ENCODE measurements around the gene MTRFR.
"Not testable (repeated sequence)": the region's sequence is repeated elsewhere in the genome, so short reads cannot be mapped to it uniquely, and the experiment has no call there.

MTRFR gene

DNA sequence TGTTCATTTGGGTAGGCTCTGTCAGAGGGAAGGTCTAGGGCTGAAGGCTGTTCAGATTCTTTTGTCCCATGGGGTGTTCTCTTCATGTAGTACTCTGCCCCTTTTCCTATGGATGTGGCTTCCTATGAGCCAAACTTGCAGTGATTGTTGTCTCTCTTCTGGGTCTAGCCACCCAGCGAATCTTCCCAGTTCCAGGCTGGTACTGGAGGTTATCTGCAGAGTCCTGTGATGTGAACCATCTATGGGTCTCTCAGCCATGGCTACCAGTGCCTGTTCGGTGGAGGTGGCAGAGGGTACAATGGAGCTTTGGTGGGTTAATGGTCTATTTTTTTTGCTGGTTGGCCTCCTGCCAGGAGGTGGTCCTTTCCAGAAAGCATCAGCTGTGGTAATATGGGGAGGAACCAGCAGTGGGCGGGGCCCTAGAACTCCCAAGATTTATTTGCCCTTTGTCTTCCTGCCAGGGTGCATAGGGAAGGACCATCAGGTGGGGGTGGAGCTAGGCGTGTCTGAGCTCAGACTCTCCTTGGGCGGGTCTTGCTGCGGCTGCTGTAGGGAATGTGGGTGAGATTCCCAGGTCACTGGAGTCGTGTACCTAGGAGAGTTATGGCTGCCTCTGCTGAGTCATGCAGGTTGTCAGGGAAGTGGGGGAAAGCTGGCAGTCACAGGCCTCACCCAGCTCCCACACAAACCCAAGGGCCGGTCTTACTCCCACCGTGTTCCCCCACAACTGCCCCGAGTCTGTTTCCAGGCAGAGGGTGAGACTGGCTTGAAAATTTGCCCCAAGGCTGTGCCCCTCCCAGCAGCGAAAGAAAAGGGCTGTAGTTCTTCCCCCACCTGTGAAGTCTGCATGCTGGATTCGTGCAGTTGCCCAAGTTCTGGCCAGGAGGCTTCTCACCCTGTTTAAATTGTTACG, 17.5 kb downstream of the MTRFR start:
- DNase-seq: peak; percentile 47

DNA sequence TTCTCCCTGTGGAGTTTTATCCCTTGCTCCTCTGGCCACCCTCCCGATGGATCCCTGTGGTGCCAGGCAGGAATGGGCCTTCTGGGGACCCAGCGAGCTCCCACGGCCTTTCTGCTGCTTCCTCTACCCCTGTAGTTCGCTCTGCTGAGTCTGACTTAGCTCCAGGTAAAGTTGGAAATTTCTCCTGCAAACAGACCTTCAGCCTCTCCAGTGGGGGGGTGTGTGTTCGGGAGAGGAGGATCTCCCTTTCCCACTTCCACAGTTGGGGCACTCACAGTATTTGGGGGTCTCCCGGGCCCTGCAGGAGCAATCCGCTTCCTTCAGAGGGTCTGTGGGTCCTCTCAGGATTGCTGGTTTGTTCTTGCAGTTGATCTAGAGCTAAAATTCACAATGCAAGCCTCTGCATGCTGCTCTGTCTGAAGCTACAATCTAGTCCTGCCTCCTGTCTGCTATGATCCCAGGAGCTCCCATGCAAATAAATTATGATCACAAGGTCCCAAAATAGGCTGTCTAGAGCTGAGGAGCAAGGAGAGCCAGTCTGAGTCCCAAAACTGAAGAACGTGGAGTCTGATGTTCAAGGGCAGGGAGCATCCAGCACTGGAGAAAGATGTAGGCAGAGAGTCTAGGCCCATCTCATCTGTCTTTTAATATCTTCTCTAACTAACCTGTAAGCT, 18.3 kb downstream of the MTRFR start:
- DNase-seq: no peak

DNA sequence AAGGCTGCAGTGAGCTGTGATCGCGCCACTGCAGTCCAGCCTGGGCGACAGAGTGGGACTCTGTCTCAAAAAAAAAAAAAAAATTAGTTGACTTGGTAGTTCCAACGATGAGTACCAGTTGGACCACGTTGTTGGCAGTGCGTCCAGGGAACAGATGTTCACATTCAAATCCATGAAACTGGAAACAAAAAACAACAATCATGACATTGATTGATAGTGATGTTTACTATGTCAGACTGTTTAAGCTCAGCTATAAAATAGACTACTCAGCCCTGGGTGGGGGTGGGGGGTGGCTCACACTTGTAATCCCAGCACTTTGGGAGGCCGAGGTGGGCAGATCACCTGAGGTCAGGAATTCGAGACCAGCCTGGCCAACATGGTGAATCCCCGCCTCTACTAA, 19.1 kb downstream of the MTRFR start:
- DNase-seq: not testable (repeated sequence)

DNA sequence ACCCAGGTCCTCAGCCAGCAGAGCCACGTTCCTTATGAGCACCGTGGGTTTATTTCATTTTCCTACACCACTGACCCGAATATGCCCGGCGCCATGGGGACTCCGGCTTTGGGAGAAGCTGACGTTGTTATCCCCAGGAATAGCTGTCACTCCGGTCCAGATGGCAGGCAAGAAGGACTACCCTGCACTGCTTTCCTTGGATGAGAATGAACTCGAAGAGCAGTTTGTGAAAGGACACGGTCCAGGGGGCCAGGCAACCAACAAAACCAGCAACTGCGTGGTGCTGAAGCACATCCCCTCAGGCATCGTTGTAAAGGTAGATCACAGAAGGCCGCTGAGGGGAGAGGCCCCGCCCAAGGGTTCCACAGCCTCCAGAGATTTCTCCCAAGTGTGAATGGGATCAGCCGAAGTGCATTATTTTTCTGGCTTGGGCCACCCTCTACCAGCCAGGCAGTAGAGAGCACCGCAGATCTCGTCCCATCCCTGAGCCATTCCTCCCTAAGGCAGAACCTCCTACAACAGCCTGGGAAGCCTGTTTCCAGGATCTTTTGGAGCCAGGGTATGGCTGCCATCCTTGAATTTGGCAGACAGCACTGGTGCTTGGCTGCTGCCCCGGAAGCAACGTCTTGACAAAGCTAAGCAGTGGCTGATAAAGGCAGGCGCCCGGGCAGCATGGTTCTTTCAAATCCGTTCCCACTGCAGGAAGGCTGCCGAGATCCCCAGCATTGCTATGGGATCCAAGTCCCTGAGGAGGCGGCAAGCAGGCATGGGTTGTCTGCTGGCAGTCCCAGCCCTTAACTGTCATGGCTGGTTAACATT, 20.6 kb downstream of the MTRFR start:
- DNase-seq: no peak

DNA sequence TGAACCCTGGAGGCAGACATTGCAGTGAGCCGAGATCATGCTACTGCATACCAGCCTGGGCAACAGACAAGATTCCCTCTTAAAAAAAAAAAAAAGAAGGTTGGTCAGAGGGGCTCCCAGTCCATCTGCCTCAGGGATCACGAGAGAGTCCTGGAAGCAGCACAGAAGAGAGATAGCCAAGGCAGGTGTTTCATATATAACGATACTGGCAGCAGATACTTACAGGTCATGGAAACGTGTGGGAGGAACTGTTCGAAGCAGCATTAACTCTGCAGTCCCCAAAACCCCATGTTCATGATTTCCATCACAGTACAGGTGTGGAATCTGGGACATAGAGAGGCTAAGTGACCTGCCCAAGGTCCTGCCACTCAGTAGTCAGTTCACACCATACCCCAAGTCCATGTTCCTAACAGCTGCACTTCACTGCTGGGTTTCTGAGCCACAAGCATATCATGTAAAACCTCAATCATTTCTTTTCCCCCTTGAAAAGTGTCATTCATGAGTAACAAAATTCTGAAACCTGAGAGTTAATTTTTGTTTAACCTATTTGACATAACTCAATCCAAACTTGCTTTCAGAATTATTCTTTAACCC, 21.7 kb downstream of the MTRFR start:
- no peak for DNase-seq

DNA sequence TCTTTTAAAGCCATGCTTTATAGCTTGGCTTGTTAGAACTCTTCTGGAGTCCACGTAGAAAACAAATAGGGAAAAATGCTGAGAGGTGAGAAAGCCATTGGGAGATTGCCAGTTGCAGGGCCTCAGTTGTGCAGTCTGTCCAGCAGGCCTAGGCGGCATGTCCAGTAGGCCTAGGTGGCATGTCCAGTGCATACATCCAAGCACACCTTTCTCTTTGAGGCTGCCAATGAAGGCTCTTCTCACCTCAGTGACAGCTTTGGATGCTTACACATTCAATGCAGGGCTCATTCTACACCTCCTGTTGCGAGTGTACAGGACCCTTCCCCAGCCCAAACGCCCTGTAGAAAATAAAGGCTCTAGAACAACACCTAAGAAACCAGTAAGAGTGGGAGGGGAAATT, 25.4 kb downstream of the MTRFR start:
- DNase-seq: no peak

DNA sequence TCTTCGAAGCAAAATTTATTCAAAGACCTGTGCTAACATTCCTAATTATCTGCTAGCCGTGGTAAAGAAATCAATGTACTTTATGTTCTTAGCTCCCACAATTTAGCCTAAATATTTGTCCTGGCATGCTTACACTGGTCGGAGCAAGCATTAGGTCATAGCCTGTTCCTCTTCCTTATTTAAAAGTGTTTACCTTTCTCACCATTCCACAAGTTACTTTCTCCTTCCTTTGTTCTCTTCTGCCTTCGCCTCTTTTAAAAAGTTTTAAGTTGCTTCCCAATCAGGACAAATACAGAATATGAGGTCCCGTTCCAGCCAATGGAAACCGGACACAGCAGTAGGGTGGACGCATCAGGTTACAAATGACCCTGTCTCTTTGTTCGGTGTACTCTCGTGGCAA, 26.8 kb downstream of the MTRFR start:
- DNase-seq: no peak

DNA sequence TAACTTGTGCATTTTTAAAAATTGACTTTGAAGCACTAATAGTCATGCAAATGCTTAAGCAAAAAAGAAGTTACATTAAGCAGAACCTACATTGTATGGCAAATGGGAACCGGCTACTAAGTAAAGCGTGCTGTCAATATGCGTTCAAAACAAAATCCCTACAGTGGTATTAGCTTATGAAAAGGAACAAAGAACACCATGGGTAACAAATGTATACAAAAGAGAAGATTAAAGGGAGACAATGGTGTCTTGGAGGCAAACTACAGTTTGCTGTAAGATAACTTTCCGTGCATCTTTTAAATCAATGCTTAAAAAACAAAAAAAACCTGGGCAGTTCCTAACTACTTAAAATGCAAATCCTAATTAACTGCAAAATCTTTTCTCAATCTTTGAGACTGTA, 28.0 kb downstream of the MTRFR start:
- DNase-seq: no peak

DNA sequence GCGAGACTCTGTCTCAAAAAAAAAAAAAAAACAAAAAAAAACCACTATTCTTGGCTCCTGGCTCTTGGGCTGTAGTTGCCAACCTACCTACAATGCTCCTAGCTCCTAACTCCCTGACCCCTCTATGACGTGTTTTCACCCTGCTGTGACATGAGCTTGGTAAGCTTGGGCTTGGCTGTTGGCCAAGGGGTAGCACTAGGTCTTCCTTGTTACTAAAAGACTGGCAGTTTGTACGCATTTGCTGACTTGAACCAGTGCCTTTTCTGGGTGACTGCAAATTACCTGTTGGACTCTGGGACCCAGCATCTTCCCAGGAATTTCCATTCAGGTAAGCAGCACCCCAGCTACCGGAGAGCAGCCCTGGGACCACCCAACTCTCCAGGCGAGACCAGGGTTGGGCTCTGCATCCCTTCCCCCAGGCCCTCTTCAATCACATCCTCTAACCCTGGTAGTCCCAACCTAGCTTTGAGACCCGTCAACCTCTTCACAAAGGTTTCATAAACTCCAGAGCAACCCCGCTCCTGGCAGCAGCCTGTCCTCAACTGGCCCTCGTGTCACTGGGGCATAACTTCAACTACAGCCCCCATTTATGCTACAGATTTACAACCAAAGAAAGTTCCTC, 30.1 kb downstream of the MTRFR start:
- no peak for DNase-seq

DNA sequence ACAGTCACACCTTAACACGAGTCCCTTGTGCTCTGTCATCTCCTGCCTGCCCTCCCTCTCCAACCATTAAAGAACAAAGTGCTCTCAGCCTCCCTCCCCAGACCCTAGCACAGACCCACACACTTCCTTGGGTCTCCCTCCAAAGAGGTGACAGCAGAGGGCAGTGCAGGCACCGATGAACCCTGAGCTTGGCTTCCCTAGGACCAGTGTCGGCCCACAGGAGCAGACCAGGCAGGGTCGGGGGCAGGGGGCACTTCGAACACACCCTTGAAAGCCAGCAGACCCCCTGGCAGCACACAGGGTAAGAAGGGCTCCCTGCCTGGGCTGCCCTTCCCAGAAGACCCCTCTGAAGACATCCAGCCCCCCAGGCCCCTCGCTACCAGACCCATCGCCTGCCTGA, 31.4 kb downstream of the MTRFR start:
- no peak for DNase-seq

DNA sequence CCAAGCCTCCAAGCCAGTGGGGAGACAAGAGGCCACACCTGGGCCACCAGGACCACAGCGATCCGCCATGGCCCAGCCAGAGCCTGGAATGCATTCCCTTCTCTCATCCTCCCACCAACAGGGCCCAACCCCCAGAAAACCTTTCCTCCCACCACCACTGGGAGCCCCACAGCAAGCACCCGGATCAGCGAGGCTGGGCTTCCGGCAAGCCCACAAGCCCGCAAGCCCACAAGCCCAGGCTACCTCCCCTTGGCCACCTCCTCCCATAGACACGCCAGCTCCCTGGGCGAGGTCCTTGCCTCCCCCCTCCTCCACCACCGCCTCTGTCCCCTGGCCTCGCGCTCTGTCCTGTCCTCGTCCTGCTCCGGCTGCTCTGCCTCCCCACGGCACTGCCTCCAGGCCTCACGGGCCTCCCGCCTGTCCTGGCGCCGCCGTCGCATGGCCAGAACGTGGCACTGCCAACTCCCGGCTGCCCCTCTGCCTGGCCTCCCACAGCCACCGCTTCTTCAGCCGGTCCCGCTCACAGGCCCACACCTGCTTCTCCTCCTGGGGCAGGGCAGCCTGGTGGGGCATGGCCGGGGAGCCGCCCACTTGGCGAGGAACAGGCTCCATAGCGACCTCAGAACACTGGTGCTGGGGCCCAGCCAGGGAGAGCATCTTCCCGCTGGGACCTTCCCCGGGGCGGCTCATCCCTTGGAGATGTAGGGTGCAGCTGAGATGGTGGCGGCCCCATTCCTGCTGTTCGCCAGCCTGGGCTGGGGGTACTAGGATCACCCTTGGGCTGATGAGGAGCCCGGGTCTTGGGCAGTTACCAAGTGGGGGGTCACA, 32.8 kb downstream of the MTRFR start:
- DNase-seq: no peak

DNA sequence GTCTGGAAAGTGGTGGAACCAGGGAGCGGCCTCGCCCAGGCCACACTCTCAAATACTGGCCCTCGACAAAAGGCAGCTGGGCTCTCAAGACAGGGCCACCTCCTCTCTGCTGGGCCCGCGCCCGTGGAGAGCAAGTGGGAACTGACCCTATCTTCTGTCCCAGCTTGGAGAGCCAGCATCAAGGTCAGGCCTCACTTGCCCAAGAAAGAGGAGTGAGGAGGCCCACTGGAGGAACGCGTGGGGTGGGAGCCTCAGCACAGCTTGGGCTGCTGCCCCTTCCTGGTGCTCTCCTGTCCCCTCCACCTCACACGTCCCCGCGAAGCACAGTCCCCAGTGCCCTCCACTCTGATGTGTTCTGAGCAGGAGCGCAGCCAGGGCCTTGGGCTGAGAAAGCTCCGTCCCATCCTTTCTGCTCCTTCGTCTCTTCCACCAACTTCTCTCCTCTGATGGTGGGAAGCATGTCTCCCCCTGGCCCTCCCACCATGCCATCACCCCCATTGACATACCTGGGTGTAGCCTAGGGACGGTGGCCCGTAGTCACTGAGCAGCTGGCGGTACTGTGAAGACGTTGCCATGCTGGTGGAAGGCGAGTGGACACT, 33.5 kb downstream of the MTRFR start:
- DNase-seq: no peak

DNA sequence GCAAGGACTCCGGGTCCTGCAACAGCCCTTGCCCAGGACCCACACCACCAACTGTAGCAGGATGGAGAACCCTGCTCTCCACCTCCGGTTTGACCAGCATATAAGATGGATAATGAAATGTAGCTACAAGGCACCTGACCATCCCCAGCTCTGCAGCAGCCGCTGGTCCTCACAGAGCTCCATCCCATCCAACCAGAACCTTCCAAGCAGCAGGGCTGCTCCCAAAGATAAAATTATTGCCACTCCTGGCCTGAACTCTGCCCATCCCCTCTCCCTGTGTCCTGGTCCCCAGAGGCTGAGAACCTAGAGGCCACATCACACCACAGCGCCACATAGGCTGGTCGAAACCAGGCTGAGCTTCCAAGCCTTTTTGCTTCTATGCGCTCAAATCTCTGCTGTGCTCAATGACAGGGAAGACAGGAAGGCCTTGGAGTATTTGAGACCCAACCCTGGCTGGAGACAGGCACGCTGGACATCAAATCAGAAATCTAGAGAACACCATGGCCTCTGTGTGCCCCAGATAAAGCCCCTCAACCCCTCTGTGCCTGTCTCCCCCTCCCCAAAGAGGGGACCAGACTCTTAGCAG, 34.2 kb downstream of the MTRFR start:
- DNase-seq: no peak

DNA sequence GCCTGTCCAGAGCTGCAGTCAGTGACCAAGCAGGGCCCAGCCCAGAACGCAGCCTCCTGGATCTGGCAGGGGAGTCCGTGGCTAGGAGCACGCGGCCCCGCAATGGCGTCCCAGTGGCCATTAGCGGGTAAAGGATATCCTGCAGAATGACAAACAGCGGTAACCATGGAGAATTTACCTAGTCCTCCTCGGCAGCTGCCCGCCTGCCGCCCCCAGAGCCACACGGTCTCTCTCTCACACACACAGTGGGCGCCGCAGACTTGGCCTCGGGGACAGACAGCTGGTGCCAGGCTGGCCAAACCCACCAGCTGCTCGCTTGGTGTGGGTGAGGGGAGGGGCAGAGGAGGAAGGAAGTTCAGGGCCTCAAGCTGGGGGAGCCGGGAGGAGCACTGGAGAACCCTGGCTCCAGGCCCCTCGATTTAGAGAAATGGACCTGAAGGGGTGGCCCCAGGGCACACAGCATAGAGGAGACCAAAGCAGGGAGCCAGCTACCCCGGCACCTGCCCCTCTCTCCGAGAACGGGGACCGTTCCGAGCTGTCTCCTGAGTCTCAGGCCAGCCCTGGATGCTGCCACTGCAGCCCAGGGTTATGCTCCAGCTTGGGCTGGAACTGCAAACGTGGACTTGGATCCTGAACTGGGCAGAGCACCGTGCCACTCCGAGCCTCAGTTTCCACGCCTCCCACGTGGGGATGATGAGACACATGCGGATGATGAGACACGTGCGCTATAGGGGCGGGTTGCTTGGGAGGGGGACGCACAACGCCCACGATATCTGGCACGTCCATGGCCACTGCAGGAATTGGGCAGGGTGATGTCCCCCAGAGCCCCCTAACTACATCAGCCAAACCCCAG, 35.0 kb downstream of the MTRFR start:
- DNase-seq: no peak

DNA sequence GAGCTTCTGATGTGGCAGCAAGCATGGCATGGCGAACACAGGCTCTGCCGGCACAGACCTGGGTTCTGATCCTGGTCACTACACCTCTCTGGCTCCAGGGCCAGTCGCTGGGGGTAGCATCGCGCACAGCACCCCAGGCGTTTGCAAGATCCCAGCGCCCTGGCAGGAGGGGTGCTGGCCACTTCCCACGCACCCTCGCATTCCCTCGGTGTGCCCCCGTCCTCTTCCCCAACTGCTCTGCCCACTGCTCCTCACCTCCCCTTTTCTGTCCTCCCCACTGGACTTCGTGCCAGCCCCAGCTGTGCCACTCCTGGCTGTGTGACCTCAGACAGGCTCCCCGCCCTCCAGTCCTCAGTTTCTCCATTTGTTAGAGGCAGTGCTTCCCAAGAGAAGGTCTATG, 35.6 kb downstream of the MTRFR start:
- DNase-seq: no peak

DNA sequence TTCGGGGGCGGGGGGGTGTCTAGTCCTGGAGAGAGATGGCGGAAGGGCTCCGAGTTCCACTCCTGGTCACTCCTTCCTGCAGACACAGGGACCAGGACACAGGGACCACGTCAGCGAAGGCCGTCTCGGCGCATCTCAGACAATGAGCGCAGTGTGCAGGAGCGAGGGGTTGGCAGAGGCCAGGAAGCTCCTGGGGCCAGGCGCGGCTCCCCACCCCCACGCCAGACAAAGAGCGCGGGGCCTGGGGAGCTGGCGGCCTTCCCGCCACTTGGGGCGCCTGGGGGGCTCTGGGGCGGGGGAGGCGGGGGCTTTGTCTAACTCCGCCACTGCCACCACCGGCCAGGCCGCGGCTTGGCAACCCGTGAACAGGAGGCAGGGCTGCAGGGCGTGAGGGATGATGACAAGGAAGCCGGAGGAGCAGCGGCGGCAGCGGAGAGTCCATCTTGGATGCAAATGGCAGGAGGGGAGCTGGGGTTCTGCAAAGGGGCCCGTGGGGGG, 36.2 kb downstream of the MTRFR start:
- DNase-seq: peak; percentile 75

DNA sequence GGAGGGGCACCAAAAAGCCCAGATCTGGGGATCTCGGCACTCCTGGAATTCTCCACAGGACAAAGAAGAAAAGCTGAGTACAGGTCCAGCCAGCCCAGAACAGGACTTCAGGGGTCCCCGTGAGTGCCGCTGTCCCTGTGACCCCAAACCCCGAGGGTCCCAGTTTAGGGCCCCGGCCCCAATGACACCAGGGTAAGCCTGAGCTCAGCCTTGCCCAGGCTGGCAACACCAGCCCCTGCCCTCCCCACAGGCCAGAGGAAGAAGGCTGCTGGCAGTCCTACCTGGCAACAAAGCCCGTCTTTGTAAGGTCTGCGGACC, 36.6 kb downstream of the MTRFR start:
- no peak for DNase-seq

DNA sequence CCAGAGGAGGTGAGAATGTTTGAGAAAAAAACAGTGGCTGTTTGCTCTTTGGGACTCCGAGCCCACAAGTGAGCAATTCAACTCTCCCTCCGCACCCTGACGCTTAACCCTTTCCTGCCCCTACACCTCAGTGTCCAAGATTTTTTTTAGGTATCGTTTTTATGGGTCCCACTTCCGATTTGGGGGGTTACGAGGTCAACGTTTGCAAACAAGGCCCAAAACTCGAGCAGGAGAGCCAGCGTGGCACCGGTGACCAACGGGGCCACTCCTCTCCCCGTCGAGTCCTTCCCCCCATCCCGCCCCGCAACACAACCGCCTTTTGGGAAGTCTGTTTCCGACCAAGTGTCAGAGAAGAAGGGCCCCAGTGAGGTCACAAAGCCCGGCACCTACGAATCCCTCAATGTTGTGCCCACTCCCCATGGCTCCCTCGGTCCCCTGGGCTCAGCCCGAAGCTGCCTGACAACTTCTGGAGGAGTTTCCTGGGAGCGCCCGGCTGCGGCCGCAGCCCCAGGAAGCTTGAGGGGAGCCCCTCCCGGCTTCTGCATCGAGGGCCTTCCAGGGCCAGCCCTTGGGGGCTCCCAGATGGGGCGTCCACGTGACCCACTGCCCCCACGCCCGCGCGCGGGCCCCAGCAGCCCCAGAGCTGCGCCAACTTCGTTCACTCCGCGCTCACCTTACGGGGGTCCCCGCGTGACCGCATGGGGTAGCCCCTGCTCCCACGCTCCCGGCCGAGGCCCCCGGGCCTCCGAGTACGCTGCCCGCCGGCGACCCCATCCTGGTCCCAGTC, 37.2 kb downstream of the MTRFR start:
- DNase-seq: peak; percentile 71

Data from activated CD8-positive, alpha-beta memory T cell treated with anti-CD3 and anti-CD28 coated beads, Interleukin-2, amount 50 U/mL, for 48 hours (primary cell).